Sigmoid colon (tissue), 4 donors: ENCODE results near the gene ARHGAP18.

Source experiments
- EP300 ChIP-seq, 4 donors: sonication (generic); formaldehyde crosslinking; IDR thresholded peaks; one replicate each; pipeline ENCODE4 v1.6.1; 2017; ENCODE audit warnings: antibody characterized with exemption in 4 of 4
- POLR2A ChIP-seq, 2 donors: fragments of 450-650 bp; IDR thresholded peaks; one replicate each; pipeline ENCODE4 v1.6.1; 2016; ENCODE audit warnings: antibody characterized with exemption in 2 of 2, mild to moderate bottlenecking in 2 of 2, moderate library complexity in 2 of 2
- TF ChIP-seq, protein P1 (sequence below), 4 experiments: fragments of 450-650 bp in 3 of 4; fragments of 200-600 bp in 1 of 4; IDR thresholded peaks; one replicate each; pipeline ENCODE4 v1.5.1; 2016 to 2019; ENCODE audit warnings: antibody characterized with exemption in 4 of 4, mild to moderate bottlenecking in 3 of 4, moderate library complexity in 2 of 4

DNA sequence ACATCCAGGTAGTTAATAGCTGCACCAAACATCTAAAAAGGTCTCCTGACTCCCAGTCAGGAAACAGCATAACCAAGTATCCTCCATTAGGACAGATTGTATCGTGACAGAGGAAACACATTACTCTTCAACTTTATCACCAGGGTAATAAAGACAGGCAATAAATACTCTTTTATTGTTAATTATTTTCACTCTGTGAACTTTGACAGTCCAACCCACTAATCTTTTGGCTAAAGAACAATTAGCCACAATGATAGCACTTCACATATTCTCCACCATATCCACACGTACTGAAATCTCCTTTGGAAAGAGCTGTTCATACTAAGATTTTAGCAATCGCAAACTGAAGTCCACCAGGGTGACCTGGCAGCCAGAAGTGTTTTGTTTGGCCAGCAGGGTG, 46.4 kb downstream of the ARHGAP18 start:
- TF ChIP-seq, protein P1, sequence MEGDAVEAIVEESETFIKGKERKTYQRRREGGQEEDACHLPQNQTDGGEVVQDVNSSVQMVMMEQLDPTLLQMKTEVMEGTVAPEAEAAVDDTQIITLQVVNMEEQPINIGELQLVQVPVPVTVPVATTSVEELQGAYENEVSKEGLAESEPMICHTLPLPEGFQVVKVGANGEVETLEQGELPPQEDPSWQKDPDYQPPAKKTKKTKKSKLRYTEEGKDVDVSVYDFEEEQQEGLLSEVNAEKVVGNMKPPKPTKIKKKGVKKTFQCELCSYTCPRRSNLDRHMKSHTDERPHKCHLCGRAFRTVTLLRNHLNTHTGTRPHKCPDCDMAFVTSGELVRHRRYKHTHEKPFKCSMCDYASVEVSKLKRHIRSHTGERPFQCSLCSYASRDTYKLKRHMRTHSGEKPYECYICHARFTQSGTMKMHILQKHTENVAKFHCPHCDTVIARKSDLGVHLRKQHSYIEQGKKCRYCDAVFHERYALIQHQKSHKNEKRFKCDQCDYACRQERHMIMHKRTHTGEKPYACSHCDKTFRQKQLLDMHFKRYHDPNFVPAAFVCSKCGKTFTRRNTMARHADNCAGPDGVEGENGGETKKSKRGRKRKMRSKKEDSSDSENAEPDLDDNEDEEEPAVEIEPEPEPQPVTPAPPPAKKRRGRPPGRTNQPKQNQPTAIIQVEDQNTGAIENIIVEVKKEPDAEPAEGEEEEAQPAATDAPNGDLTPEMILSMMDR (IDR thresholded peaks at IDR 0.05), result no peak
- TF ChIP-seq EP300 (IDR thresholded peaks at IDR 0.05) (no peak), POLR2A (IDR thresholded peaks at IDR 0.05) (no peak)
